Body of pancreas (tissue), 4 donors: Measurements from ENCODE around the gene ACSF3.

Experiments used
- CTCF ChIP-seq, 7 experiments: fragments of 450-650 bp in 4 of 7; fragments of 200-600 bp in 3 of 7; sonication (generic) in 3 of 7; IDR thresholded peaks; one replicate each; pipeline ENCODE4 v1.5.1; 2016 to 2019; ENCODE audit warnings: antibody characterized with exemption in 7 of 7
- POLR2A ChIP-seq, 3 donors: fragments of 450-650 bp; IDR thresholded peaks; one replicate each; pipeline ENCODE4 v1.6.1; 2016; ENCODE audit warnings: antibody characterized with exemption in 3 of 3, mild to moderate bottlenecking in 2 of 3

GRCh38 chr16:89094252-89094879 lies 714 bp downstream of the ACSF3 start:
- no peak for TF ChIP-seq CTCF (IDR thresholded peaks at IDR 0.05)
- TF ChIP-seq POLR2A (IDR thresholded peaks at IDR 0.05): no peak
